ENCODE results near the gene MBTPS1.

The MBTPS1 gene

GRCh38 chr16:84043486-84044117 lies 73.1 kb downstream of the MBTPS1 start:
- H3K4me3 ChIP-seq (ENCODE audit: low read depth, low read length, poor library complexity, severe bottlenecking) = no peak overlapping the region
- H2AFZ ChIP-seq (ENCODE audit: low read length) = no peak overlapping the region
- H3K9me2 ChIP-seq (ENCODE audit: low read depth, low read length) = no peaks in the 10 kb centered on the region
- H3K9ac ChIP-seq (ENCODE audit: low read length) = no peak overlapping the region
- H3K79me2 ChIP-seq (ENCODE audit: insufficient read depth, low read length) = no peaks in the 10 kb centered on the region
- no peaks in the 10 kb centered on the region for H3K9me3 ChIP-seq (ENCODE audit: low read length)
- no peaks in the 10 kb centered on the region for H3K36me3 ChIP-seq (ENCODE audit: insufficient read depth, low read length)
- H3F3A ChIP-seq (ENCODE audit: insufficient read depth, low read length) = no peaks in the 10 kb centered on the region
- TF ChIP-seq, protein P1, sequence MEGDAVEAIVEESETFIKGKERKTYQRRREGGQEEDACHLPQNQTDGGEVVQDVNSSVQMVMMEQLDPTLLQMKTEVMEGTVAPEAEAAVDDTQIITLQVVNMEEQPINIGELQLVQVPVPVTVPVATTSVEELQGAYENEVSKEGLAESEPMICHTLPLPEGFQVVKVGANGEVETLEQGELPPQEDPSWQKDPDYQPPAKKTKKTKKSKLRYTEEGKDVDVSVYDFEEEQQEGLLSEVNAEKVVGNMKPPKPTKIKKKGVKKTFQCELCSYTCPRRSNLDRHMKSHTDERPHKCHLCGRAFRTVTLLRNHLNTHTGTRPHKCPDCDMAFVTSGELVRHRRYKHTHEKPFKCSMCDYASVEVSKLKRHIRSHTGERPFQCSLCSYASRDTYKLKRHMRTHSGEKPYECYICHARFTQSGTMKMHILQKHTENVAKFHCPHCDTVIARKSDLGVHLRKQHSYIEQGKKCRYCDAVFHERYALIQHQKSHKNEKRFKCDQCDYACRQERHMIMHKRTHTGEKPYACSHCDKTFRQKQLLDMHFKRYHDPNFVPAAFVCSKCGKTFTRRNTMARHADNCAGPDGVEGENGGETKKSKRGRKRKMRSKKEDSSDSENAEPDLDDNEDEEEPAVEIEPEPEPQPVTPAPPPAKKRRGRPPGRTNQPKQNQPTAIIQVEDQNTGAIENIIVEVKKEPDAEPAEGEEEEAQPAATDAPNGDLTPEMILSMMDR (IDR thresholded peaks at IDR 0.05; ENCODE audit: low read length) = no peak
- no peak for TF ChIP-seq EZH2 (IDR thresholded peaks at IDR 0.05; ENCODE audit: borderline replicate concordance, low read length)
- H3K27me3 ChIP-seq (ENCODE audit: insufficient read depth, low read length) = no peaks in the 10 kb centered on the region
- H3K4me2 ChIP-seq (ENCODE audit: low read length) = no peak overlapping the region
- H3K27ac ChIP-seq (ENCODE audit: low read depth, low read length, poor library complexity, severe bottlenecking) = no peak overlapping the region
- no peaks in the 10 kb centered on the region for H4K20me1 ChIP-seq (ENCODE audit: insufficient read depth, low read length)
- H3K4me1 ChIP-seq (ENCODE audit: insufficient read depth, low read length, severe bottlenecking) = no peaks in the 10 kb centered on the region

GRCh38 chr16:84042879-84043485 lies 73.8 kb downstream of the MBTPS1 start:
- Histone ChIP-seq H3K27ac (ENCODE audit: low read depth, low read length, poor library complexity, severe bottlenecking) (no peak overlapping the region), H3F3A (ENCODE audit: insufficient read depth, low read length) (no peaks in the 10 kb centered on the region), H3K4me3 (ENCODE audit: low read depth, low read length, poor library complexity, severe bottlenecking) (no peak overlapping the region), H3K79me2 (ENCODE audit: insufficient read depth, low read length) (no peaks in the 10 kb centered on the region), H3K27me3 (ENCODE audit: insufficient read depth, low read length) (0 out of 2 replicates have a peak, but pooled peaks cover 4% of the 10 kb centered on the region), H2AFZ (ENCODE audit: low read length) (no peak overlapping the region), H3K9me2 (ENCODE audit: low read depth, low read length) (no peaks in the 10 kb centered on the region), H3K36me3 (ENCODE audit: insufficient read depth, low read length) (no peaks in the 10 kb centered on the region), H3K4me1 (ENCODE audit: insufficient read depth, low read length, severe bottlenecking) (no peaks in the 10 kb centered on the region), H4K20me1 (ENCODE audit: insufficient read depth, low read length) (no peaks in the 10 kb centered on the region), H3K4me2 (ENCODE audit: low read length) (no peak overlapping the region), H3K9ac (ENCODE audit: low read length) (no peak overlapping the region), H3K9me3 (ENCODE audit: low read length) (no peaks in the 10 kb centered on the region)
- TF ChIP-seq EZH2 (IDR thresholded peaks at IDR 0.05; ENCODE audit: borderline replicate concordance, low read length) = no peak
- TF ChIP-seq, protein P1 (IDR thresholded peaks at IDR 0.05; ENCODE audit: low read length) = no peak

- H2AFZ ChIP-seq (ENCODE audit: low read length) = no peak within 1 kb of the TSS
- no peak for TF ChIP-seq EZH2 (IDR thresholded peaks at IDR 0.05; ENCODE audit: borderline replicate concordance, low read length)
- TF ChIP-seq, protein P1 (IDR thresholded peaks at IDR 0.05; ENCODE audit: low read length) = no peak
- no peaks in the 10 kb centered on the region for H3K9me2 ChIP-seq (ENCODE audit: low read depth, low read length)
- no peak within 1 kb of the TSS for H3K4me2 ChIP-seq (ENCODE audit: low read length)
- H4K20me1 ChIP-seq (ENCODE audit: insufficient read depth, low read length) = no peaks in the 10 kb centered on the region
- H3K27ac ChIP-seq (ENCODE audit: low read depth, low read length, poor library complexity, severe bottlenecking) = no peak within 1 kb of the TSS
- H3K9me3 ChIP-seq (ENCODE audit: low read length) = no peaks in the 10 kb centered on the region
- no peaks in the 10 kb centered on the region for H3K4me1 ChIP-seq (ENCODE audit: insufficient read depth, low read length, severe bottlenecking)
- no peaks in the 10 kb centered on the region for H3F3A ChIP-seq (ENCODE audit: insufficient read depth, low read length)
- H3K79me2 ChIP-seq (ENCODE audit: insufficient read depth, low read length) = no peaks in the 10 kb centered on the region
- H3K36me3 ChIP-seq (ENCODE audit: insufficient read depth, low read length) = no peaks in the 10 kb centered on the region
- H3K9ac ChIP-seq (ENCODE audit: low read length) = no peak within 1 kb of the TSS
- H3K4me3 ChIP-seq (ENCODE audit: low read depth, low read length, poor library complexity, severe bottlenecking) = no peak within 1 kb of the TSS
- 0 out of 2 replicates have a peak, but pooled peaks cover 4% of the 10 kb centered on the region for H3K27me3 ChIP-seq (ENCODE audit: insufficient read depth, low read length)
Observed at GRCh38 chr16:84042308-84042878, 74.3 kb downstream of the MBTPS1 start, which contains the start of gene SLC38A8. Gene SLC38A8 (minus strand): TSS chr16:84042795. CDS start chr16:84042157, 638 bp downstream.

Data from OCI-LY1 (cell line).